ENCODE data around the gene NPBWR2. TPM values are rescaled to one million over a fixed set of nuclear protein-coding genes. Genes with fewer than 3 reads are reported as not detected.
"Not testable (repeated sequence)": the region's sequence is repeated elsewhere in the genome, so short reads cannot be mapped to it uniquely, and the experiment has no call there.

NPBWR2 gene
- polyA plus RNA-seq, 1 donor from 2014 or later, result not detected

DNA sequence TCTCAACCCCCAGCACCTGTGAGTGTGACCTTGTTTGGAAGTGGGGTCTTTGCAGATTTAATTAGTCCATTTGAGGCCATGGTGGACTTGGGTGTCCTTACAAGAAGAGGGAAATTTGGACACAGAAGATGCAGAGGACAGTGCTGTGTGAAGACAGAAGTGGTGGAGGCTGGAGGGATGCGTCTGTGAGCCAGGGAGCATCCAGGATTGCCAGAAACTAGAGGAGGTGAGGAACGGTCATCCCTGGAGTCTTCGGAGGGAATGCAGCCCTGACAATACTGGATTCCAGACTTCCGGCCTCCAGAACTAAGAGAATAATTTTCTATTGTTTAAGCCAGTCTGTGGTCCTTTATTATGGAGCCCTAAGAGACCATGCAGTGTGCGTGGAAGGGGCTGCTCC, 22.9 kb upstream of the NPBWR2 start:
- no peak overlapping the region for H3K27ac ChIP-seq (ENCODE audit: low read length)

GRCh38 chr20:64129146-64129782, 21.9 kb upstream of the NPBWR2 start:
- Histone ChIP-seq H2AFZ (ENCODE audit: low read depth, low read length) (no peak overlapping the region), H3K27me3 (ENCODE audit: insufficient read depth, low read depth, low read length) (no peaks in the 10 kb centered on the region), H3K27ac (ENCODE audit: low read length) (no peak overlapping the region), H3K4me2 (ENCODE audit: low read length) (no peak overlapping the region), H3K79me2 (replicated peaks; ENCODE audit: insufficient read depth, low read length) (no peaks in the 10 kb centered on the region), H3K9me3 (ENCODE audit: low read length) (no peaks in the 10 kb centered on the region), H3K4me3 (ENCODE audit: low read length) (no peak overlapping the region), H3F3A (ENCODE audit: insufficient read depth, low read length, poor library complexity, severe bottlenecking) (no peaks in the 10 kb centered on the region), H4K20me1 (ENCODE audit: insufficient read depth) (no peaks in the 10 kb centered on the region), H3K9me2 (ENCODE audit: insufficient read depth, low read length) (no peaks in the 10 kb centered on the region), H3K36me3 (ENCODE audit: insufficient read depth, low read length) (no peaks in the 10 kb centered on the region), H3K9ac (ENCODE audit: low read length) (no peak overlapping the region)
- TF ChIP-seq SMC3 (conservative IDR thresholded peaks at IDR 0.05; ENCODE audit: poor library complexity), result no peak
- TF ChIP-seq CTCF (IDR thresholded peaks at IDR 0.05; ENCODE audit: poor library complexity, severe bottlenecking), result no peak
- no peak for TF ChIP-seq RAD21 (conservative IDR thresholded peaks at IDR 0.05)
- TF ChIP-seq TAF1 (IDR thresholded peaks at IDR 0.05; ENCODE audit: low read depth), result no peak

More for the DNA sequence above, 22.9 kb upstream of the NPBWR2 start:
- no peak for TF ChIP-seq RAD21 (conservative IDR thresholded peaks at IDR 0.05)
- no peak for TF ChIP-seq POLR2AphosphoS5 (IDR thresholded peaks at IDR 0.05)
- TF ChIP-seq TAF1 (IDR thresholded peaks at IDR 0.05; ENCODE audit: low read depth), result no peak
- no peak for TF ChIP-seq CTCF (IDR thresholded peaks at IDR 0.05; ENCODE audit: poor library complexity, severe bottlenecking)
- TF ChIP-seq EP300 (conservative IDR thresholded peaks at IDR 0.05; ENCODE audit: poor library complexity, severe bottlenecking), result no peak
- TF ChIP-seq EZH2 (IDR thresholded peaks at IDR 0.05; ENCODE audit: borderline replicate concordance, insufficient read depth, low read length, poor library complexity, severe bottlenecking), result no peak
- no peak for TF ChIP-seq MXI1 (conservative IDR thresholded peaks at IDR 0.05; ENCODE audit: poor library complexity, severe bottlenecking)
- TF ChIP-seq, protein P1, sequence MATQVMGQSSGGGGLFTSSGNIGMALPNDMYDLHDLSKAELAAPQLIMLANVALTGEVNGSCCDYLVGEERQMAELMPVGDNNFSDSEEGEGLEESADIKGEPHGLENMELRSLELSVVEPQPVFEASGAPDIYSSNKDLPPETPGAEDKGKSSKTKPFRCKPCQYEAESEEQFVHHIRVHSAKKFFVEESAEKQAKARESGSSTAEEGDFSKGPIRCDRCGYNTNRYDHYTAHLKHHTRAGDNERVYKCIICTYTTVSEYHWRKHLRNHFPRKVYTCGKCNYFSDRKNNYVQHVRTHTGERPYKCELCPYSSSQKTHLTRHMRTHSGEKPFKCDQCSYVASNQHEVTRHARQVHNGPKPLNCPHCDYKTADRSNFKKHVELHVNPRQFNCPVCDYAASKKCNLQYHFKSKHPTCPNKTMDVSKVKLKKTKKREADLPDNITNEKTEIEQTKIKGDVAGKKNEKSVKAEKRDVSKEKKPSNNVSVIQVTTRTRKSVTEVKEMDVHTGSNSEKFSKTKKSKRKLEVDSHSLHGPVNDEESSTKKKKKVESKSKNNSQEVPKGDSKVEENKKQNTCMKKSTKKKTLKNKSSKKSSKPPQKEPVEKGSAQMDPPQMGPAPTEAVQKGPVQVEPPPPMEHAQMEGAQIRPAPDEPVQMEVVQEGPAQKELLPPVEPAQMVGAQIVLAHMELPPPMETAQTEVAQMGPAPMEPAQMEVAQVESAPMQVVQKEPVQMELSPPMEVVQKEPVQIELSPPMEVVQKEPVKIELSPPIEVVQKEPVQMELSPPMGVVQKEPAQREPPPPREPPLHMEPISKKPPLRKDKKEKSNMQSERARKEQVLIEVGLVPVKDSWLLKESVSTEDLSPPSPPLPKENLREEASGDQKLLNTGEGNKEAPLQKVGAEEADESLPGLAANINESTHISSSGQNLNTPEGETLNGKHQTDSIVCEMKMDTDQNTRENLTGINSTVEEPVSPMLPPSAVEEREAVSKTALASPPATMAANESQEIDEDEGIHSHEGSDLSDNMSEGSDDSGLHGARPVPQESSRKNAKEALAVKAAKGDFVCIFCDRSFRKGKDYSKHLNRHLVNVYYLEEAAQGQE (IDR thresholded peaks at IDR 0.05; ENCODE audit: borderline replicate concordance), result no peak
- TF ChIP-seq SMC3 (conservative IDR thresholded peaks at IDR 0.05; ENCODE audit: poor library complexity), result no peak
- H3F3A ChIP-seq (ENCODE audit: insufficient read depth, low read length, poor library complexity, severe bottlenecking), result no peaks in the 10 kb centered on the region
- H3K27me3 ChIP-seq (ENCODE audit: insufficient read depth, low read depth, low read length), result no peaks in the 10 kb centered on the region
- no peaks in the 10 kb centered on the region for H3K9me3 ChIP-seq (ENCODE audit: low read length)
- H3K79me2 ChIP-seq (replicated peaks; ENCODE audit: insufficient read depth, low read length), result no peaks in the 10 kb centered on the region
- H3K4me3 ChIP-seq (ENCODE audit: low read length), result no peak overlapping the region
- no peak overlapping the region for H3K9ac ChIP-seq (ENCODE audit: low read length)
- H4K20me1 ChIP-seq (ENCODE audit: insufficient read depth), result no peaks in the 10 kb centered on the region
- no peak overlapping the region for H3K4me2 ChIP-seq (ENCODE audit: low read length)
- no peak overlapping the region for H2AFZ ChIP-seq (ENCODE audit: low read depth, low read length)
- no peaks in the 10 kb centered on the region for H3K9me2 ChIP-seq (ENCODE audit: insufficient read depth, low read length)
- no peaks in the 10 kb centered on the region for H3K36me3 ChIP-seq (ENCODE audit: insufficient read depth, low read length)

- not testable (repeated sequence) for H3K79me2 ChIP-seq (replicated peaks; ENCODE audit: insufficient read depth, low read length); H3K27ac ChIP-seq (ENCODE audit: low read length); H3K4me3 ChIP-seq (ENCODE audit: low read length)
Observed at GRCh38 chr20:64123517-64123916, 16.2 kb upstream of the NPBWR2 start.

GRCh38 chr20:64122927-64123326, 15.6 kb upstream of the NPBWR2 start:
- H2AFZ ChIP-seq (ENCODE audit: low read depth, low read length); H3K9me3 ChIP-seq (ENCODE audit: low read length); H3K27ac ChIP-seq (ENCODE audit: low read length); H3K9ac ChIP-seq (ENCODE audit: low read length); H3F3A ChIP-seq (ENCODE audit: insufficient read depth, low read length, poor library complexity, severe bottlenecking); H3K36me3 ChIP-seq (ENCODE audit: insufficient read depth, low read length); H3K4me2 ChIP-seq (ENCODE audit: low read length); H3K9me2 ChIP-seq (ENCODE audit: insufficient read depth, low read length); H4K20me1 ChIP-seq (ENCODE audit: insufficient read depth); H3K79me2 ChIP-seq (replicated peaks; ENCODE audit: insufficient read depth, low read length); H3K27me3 ChIP-seq (ENCODE audit: insufficient read depth, low read depth, low read length); H3K4me3 ChIP-seq (ENCODE audit: low read length): not testable (repeated sequence)

More at GRCh38 chr20:64123517-64123916, 16.2 kb upstream of the NPBWR2 start:
- not testable (repeated sequence) for H2AFZ ChIP-seq (ENCODE audit: low read depth, low read length); H3F3A ChIP-seq (ENCODE audit: insufficient read depth, low read length, poor library complexity, severe bottlenecking); H3K9me3 ChIP-seq (ENCODE audit: low read length); H3K36me3 ChIP-seq (ENCODE audit: insufficient read depth, low read length); H3K27me3 ChIP-seq (ENCODE audit: insufficient read depth, low read depth, low read length); H4K20me1 ChIP-seq (ENCODE audit: insufficient read depth); H3K4me2 ChIP-seq (ENCODE audit: low read length); H3K9ac ChIP-seq (ENCODE audit: low read length); H3K9me2 ChIP-seq (ENCODE audit: insufficient read depth, low read length)

Data from neural cell (in vitro differentiated cells).